Ectodermal cell (in vitro differentiated cells): ENCODE data around the gene NCBP3.
"Not testable (repeated sequence)": the region's sequence is repeated elsewhere in the genome, so short reads cannot be mapped to it uniquely, and the experiment has no call there.

ENCODE experiments used
- H3K27ac ChIP-seq: 2 replicates; pipeline ENCODE4 v1.7.0; 2013; ENCODE audit warnings: mild to moderate bottlenecking, low read depth, low read length; ENCODE audit not compliant: insufficient read depth, poor library complexity, severe bottlenecking
- H3K27me3 ChIP-seq: 2 replicates; pipeline ENCODE4 v1.7.0; 2013; ENCODE audit warnings: mild to moderate bottlenecking, low read length; ENCODE audit not compliant: insufficient read depth, control insufficient read depth, poor library complexity, severe bottlenecking
- H3K36me3 ChIP-seq: one replicate; pipeline ENCODE4 v1.7.0; 2013; ENCODE audit warnings: low read length; ENCODE audit not compliant: control insufficient read depth, insufficient read depth
- H3K4me1 ChIP-seq: one replicate; pipeline ENCODE4 v1.7.0; 2013; ENCODE audit warnings: low read length; ENCODE audit not compliant: control insufficient read depth, insufficient read depth
- H3K4me3 ChIP-seq: 2 replicates; pipeline ENCODE4 v1.7.0; 2013; ENCODE audit warnings: low read depth, low read length, control low read depth; ENCODE audit not compliant: insufficient read depth
- H3K9me3 ChIP-seq: 2 replicates; pipeline ENCODE4 v1.7.0; 2013; ENCODE audit warnings: mild to moderate bottlenecking, low read length, moderate library complexity; ENCODE audit not compliant: control insufficient read depth
- WGBS, 2 experiments: methylation state at CpG; one replicate each; pipeline ENCODE4 v1.1.7; 2013; ENCODE audit warnings: missing lambda C conversion rate in 2 of 2; 5-methylcytosine and 5-hydroxymethylcytosine counted together

Gene NCBP3

GRCh38 chr17:3794557-3795389 is 51.3 kb downstream of the NCBP3 start:
- Histone ChIP-seq H3K36me3 (no peaks in the 10 kb centered on the region), H3K9me3 (no peaks in the 10 kb centered on the region), H3K4me1 (no peaks in the 10 kb centered on the region), H3K4me3 (no peak overlapping the region), H3K27ac (no peak overlapping the region), H3K27me3 (no peaks in the 10 kb centered on the region)
- 68 to 69% methylated on average over 26 of the region's 26 CpGs for WGBS, 2 experiments

- H3K4me1 ChIP-seq, H3K4me3 ChIP-seq, H3K27me3 ChIP-seq, H3K27ac ChIP-seq, H3K9me3 ChIP-seq, H3K36me3 ChIP-seq: not testable (repeated sequence)
- WGBS, 2 experiments = 91 to 94% methylated on average over 9 of the region's 9 CpGs
These were observed 51.9 kb downstream of the NCBP3 start for GRCh38 chr17:3794152-3794551.

- H3K9me3 ChIP-seq, H3K27ac ChIP-seq, H3K36me3 ChIP-seq, H3K27me3 ChIP-seq, H3K4me3 ChIP-seq, H3K4me1 ChIP-seq: not testable (repeated sequence)
- WGBS, 2 experiments = 85 to 86% methylated on average over 7 of the region's 7 CpGs
These were observed 52.8 kb downstream of the NCBP3 start for GRCh38 chr17:3793258-3793657.

- Histone ChIP-seq H3K27ac (no peak overlapping the region), H3K9me3 (no peaks in the 10 kb centered on the region), H3K4me1 (no peaks in the 10 kb centered on the region), H3K36me3 (no peaks in the 10 kb centered on the region), H3K4me3 (no peak overlapping the region), H3K27me3 (no peaks in the 10 kb centered on the region)
- WGBS, 2 experiments = 95% methylated on average over 6 of the region's 6 CpGs
These were observed 53.6 kb downstream of the NCBP3 start for GRCh38 chr17:3792481-3792880.

- Histone ChIP-seq H3K9me3 (no peaks in the 10 kb centered on the region), H3K4me3 (no peak overlapping the region), H3K27me3 (no peaks in the 10 kb centered on the region), H3K36me3 (no peaks in the 10 kb centered on the region), H3K4me1 (no peaks in the 10 kb centered on the region), H3K27ac (no peak overlapping the region)
- WGBS, 2 experiments = 83 to 84% methylated on average over 2 of the region's 2 CpGs
These were observed 57.8 kb downstream of the NCBP3 start for GRCh38 chr17:3788200-3788599.

- H3K27ac ChIP-seq, H3K9me3 ChIP-seq, H3K27me3 ChIP-seq, H3K36me3 ChIP-seq, H3K4me3 ChIP-seq, H3K4me1 ChIP-seq: not testable (repeated sequence)
- WGBS, 2 experiments = 90 to 96% methylated on average over 3 to 5 of the region's 5 CpGs
These were observed 60.7 kb downstream of the NCBP3 start for GRCh38 chr17:3785323-3785722.

GRCh38 chr17:3782751-3783150 is 63.3 kb downstream of the NCBP3 start:
- WGBS, 2 experiments = 89 to 91% methylated on average over 8 of the region's 8 CpGs
- Histone ChIP-seq H3K9me3 (no peaks in the 10 kb centered on the region), H3K27ac (no peak overlapping the region), H3K4me1 (no peaks in the 10 kb centered on the region), H3K36me3 (no peaks in the 10 kb centered on the region), H3K27me3 (no peaks in the 10 kb centered on the region), H3K4me3 (no peak overlapping the region)

GRCh38 chr17:3780986-3781385 is 65.1 kb downstream of the NCBP3 start:
- WGBS, 2 experiments = 92 to 95% methylated on average over 6 of the region's 6 CpGs

GRCh38 chr17:3777366-3778120 is 68.5 kb downstream of the NCBP3 start:
- no peaks in the 10 kb centered on the region for H3K9me3 ChIP-seq
- H3K4me3 ChIP-seq = no peak overlapping the region
- 90 to 93% methylated on average over 20 of the region's 20 CpGs for WGBS, 2 experiments
- no peak overlapping the region for H3K27ac ChIP-seq
- no peaks in the 10 kb centered on the region for H3K4me1 ChIP-seq
- no peaks in the 10 kb centered on the region for H3K36me3 ChIP-seq
- H3K27me3 ChIP-seq = no peaks in the 10 kb centered on the region

More at GRCh38 chr17:3780986-3781385, 65.1 kb downstream of the NCBP3 start:
- H3K4me3 ChIP-seq = no peak overlapping the region
- H3K9me3 ChIP-seq = no peaks in the 10 kb centered on the region
- H3K36me3 ChIP-seq = no peaks in the 10 kb centered on the region
- H3K27ac ChIP-seq = no peak overlapping the region
- H3K4me1 ChIP-seq = no peaks in the 10 kb centered on the region
- no peaks in the 10 kb centered on the region for H3K27me3 ChIP-seq

GRCh38 chr17:3773966-3774365 is 72.1 kb downstream of the NCBP3 start:
- Histone ChIP-seq H3K4me3 (no peak overlapping the region), H3K27ac (no peak overlapping the region), H3K36me3 (no peaks in the 10 kb centered on the region), H3K4me1 (no peaks in the 10 kb centered on the region), H3K27me3 (no peaks in the 10 kb centered on the region), H3K9me3 (no peaks in the 10 kb centered on the region)
- WGBS, 2 experiments = 92 to 98% methylated on average over 3 of the region's 3 CpGs
